Measurements from ENCODE around the gene HEXD.

DNA sequence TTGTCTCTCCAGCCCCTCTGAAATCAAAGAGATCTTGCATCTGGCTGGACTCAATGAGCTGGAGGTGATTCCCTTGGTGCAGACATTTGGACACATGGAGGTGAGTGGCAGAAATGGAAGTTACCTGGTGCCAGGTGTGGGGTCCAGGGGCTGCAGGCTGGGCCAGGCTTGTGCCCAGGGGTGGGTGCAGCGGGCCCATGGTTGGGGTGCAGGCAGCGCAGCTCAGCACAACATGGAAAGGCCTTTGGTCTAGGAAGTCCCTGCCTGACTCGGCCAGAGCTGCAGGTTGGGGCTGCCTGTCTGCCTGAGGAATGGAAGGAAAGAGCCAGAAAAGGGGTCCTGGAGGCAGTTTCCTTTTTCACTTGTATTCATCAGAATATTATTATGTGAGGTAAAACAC lies 10.4 kb downstream of the HEXD start:
- TF ChIP-seq EZH2 (IDR thresholded peaks at IDR 0.05) (no peak), POLR2AphosphoS5 (IDR thresholded peaks at IDR 0.05; ENCODE audit: borderline replicate concordance, low read depth, low read length) (no peak)

All from SK-N-MC (cell line).